ENCODE results near the gene LTK. TPM values are rescaled to one million over a fixed set of nuclear protein-coding genes. Genes with fewer than 3 reads are reported as not detected.

The LTK gene
- total RNA-seq, 1 donor from 2014 or later: 25.9 TPM

GRCh38 chr15:41512940-41513505 lies 604 bp downstream of the LTK start:
- TF ChIP-seq, protein P1, sequence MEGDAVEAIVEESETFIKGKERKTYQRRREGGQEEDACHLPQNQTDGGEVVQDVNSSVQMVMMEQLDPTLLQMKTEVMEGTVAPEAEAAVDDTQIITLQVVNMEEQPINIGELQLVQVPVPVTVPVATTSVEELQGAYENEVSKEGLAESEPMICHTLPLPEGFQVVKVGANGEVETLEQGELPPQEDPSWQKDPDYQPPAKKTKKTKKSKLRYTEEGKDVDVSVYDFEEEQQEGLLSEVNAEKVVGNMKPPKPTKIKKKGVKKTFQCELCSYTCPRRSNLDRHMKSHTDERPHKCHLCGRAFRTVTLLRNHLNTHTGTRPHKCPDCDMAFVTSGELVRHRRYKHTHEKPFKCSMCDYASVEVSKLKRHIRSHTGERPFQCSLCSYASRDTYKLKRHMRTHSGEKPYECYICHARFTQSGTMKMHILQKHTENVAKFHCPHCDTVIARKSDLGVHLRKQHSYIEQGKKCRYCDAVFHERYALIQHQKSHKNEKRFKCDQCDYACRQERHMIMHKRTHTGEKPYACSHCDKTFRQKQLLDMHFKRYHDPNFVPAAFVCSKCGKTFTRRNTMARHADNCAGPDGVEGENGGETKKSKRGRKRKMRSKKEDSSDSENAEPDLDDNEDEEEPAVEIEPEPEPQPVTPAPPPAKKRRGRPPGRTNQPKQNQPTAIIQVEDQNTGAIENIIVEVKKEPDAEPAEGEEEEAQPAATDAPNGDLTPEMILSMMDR (IDR thresholded peaks at IDR 0.05): no peak
- peak; percentile 53 to 60 for ATAC-seq
- DNase-seq: no peak
- Histone ChIP-seq H3K36me3 (no peaks in the 10 kb centered on the region), H3K4me3 (peak overlapping the region; percentile 56), H3K27ac (peak overlapping the region; percentile 51), H3K9me3 (no peaks in the 10 kb centered on the region), H3K4me1 (peaks cover 30% of the 10 kb centered on the region), H3K27me3 (ENCODE audit: low read depth) (peaks cover 36% of the 10 kb centered on the region)
- intact Hi-C loops (cut with DNase I): no loop called here

DNA sequence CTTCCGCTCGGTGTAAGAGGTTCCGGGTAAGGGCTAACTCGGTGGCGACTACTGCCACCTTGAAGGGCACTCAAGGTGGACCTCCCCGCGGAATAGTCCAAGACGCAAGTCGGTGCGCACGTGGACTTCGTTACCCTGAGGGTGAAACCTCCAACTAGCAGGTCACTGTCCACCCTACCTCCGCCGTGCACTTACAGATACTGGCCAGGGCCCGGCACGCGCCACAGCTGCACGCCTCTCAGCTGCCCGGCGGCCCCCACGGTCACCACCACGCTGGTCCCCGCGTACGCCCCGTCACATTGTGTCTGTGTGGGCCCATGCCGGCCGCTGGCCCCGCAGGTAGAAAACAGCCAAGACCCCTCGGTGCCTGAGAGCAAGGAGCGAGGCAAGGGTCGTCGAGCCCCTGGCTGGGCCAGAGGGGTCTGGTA lies 1.1 kb downstream of the LTK start:
- Histone ChIP-seq H3K9me3 (no peaks in the 10 kb centered on the region), H3K4me3 (peak overlapping the region; percentile 56), H3K36me3 (no peaks in the 10 kb centered on the region), H3K27me3 (ENCODE audit: low read depth) (peaks cover 36% of the 10 kb centered on the region), H3K27ac (peak overlapping the region; percentile 51), H3K4me1 (peaks cover 30% of the 10 kb centered on the region)
- intact Hi-C loops (cut with DNase I): no loop called here
- ATAC-seq: peak; percentile 15 to 34
- DNase-seq: no peak
- TF ChIP-seq, protein P1 (IDR thresholded peaks at IDR 0.05): no peak

DNA sequence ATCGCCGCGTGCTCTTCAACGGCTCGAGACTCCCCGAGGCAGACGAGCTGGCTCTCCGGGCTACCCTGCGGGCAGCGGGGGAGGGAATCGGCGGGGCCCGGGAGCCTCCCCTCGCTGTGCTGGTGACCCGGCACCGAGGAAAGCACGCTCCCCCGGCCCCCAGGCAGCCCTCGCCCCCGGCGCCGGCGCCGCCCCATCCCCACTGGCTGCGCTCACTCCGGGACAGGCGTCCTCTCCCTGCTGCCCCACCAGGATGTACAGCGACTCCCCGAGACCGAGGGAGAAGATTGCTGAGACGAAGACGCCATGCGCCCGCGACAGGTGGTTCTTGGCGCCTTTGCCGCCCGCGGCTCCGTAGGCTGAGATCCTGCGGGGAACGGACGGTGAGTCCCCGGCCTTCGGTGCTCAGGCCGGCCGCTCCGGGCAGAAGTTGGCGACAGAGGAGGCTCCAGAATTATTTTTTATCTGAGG lies 1.7 kb downstream of the LTK start:
- TF ChIP-seq, protein P1 (IDR thresholded peaks at IDR 0.05): no peak
- intact Hi-C loops (cut with DNase I): no loop called here
- ATAC-seq (peak; percentile 7 to 35), DNase-seq (no peak)
- Histone ChIP-seq H3K4me3 (peak overlapping the region; percentile 56), H3K36me3 (no peaks in the 10 kb centered on the region), H3K27ac (no peak overlapping the region), H3K4me1 (peaks cover 30% of the 10 kb centered on the region), H3K9me3 (no peaks in the 10 kb centered on the region), H3K27me3 (ENCODE audit: low read depth) (peaks cover 36% of the 10 kb centered on the region)

- TF ChIP-seq, protein P1 (IDR thresholded peaks at IDR 0.05): no peak
- Histone ChIP-seq H3K4me3 (peak overlapping the region; percentile 56), H3K9me3 (no peaks in the 10 kb centered on the region), H3K36me3 (no peaks in the 10 kb centered on the region), H3K27ac (no peak overlapping the region), H3K4me1 (peaks cover 30% of the 10 kb centered on the region), H3K27me3 (ENCODE audit: low read depth) (peaks cover 36% of the 10 kb centered on the region)
- DNase-seq: no peak
- ATAC-seq: peak; percentile 23 to 27
- intact Hi-C loops (cut with DNase I): no loop called here
Measured at GRCh38 chr15:41511331-41511898, 2.2 kb downstream of the LTK start.

- H3K4me1 ChIP-seq: peaks cover 30% of the 10 kb centered on the region
- no peaks in the 10 kb centered on the region for H3K36me3 ChIP-seq
- intact Hi-C loops (cut with DNase I): no loop called here
- no peak overlapping the region for H3K27ac ChIP-seq
- DNase-seq (no peak), ATAC-seq (no peak)
- TF ChIP-seq, protein P1 (IDR thresholded peaks at IDR 0.05): no peak
- peaks cover 36% of the 10 kb centered on the region for H3K27me3 ChIP-seq (ENCODE audit: low read depth)
- H3K4me3 ChIP-seq: no peak overlapping the region
- no peaks in the 10 kb centered on the region for H3K9me3 ChIP-seq
Measured at GRCh38 chr15:41510728-41511127, 2.9 kb downstream of the LTK start.
